ENCODE results near the gene PKD1L1. TPM values are rescaled to one million over a fixed set of nuclear protein-coding genes. Genes with fewer than 3 reads are reported as not detected.

The PKD1L1 gene
- total RNA-seq, 4 donors from 2014 or later: 0.11 to 2.6 TPM; not detected in 2

DNA sequence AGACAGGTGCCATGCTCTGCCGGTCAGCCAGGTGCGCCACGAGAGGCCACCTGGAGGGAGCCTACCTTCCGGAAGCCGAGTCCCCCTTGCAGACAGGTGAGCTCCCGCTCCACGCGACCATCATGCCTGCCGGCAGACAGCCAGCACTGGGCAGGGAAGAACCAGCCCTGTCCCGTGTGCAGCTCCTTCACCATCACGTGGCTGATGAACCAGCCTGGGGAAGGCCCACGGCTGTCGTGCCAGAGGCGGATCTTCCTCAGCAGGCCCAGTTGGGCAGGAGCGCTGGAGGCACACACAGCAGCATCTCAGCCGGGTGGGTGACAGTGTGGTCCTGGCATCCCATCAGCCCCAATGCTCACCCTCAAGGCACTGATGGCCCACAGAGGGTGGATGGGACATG lies 108.9 kb downstream of the PKD1L1 start:
- no peak for DNase-seq (ENCODE audit: low spot score in 2 of 2)
- TF ChIP-seq POLR2A (IDR thresholded peaks at IDR 0.05) (no peak), EP300 (IDR thresholded peaks at IDR 0.05) (no peak), POLR2AphosphoS5 (IDR thresholded peaks at IDR 0.05) (no peak)
- TF ChIP-seq, protein P1, sequence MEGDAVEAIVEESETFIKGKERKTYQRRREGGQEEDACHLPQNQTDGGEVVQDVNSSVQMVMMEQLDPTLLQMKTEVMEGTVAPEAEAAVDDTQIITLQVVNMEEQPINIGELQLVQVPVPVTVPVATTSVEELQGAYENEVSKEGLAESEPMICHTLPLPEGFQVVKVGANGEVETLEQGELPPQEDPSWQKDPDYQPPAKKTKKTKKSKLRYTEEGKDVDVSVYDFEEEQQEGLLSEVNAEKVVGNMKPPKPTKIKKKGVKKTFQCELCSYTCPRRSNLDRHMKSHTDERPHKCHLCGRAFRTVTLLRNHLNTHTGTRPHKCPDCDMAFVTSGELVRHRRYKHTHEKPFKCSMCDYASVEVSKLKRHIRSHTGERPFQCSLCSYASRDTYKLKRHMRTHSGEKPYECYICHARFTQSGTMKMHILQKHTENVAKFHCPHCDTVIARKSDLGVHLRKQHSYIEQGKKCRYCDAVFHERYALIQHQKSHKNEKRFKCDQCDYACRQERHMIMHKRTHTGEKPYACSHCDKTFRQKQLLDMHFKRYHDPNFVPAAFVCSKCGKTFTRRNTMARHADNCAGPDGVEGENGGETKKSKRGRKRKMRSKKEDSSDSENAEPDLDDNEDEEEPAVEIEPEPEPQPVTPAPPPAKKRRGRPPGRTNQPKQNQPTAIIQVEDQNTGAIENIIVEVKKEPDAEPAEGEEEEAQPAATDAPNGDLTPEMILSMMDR (IDR thresholded peaks at IDR 0.05): no peak
- Histone ChIP-seq H3K9me3 (no peaks in the 10 kb centered on the region), H3K27me3 (no peaks in the 10 kb centered on the region), H3K4me1 (no peaks in the 10 kb centered on the region), H3K4me3 (no peak overlapping the region), H3K27ac (no peak overlapping the region), H3K36me3 (no peaks in the 10 kb centered on the region)
- WGBS: 89% methylated on average over 13 of the region's 16 CpGs

DNA sequence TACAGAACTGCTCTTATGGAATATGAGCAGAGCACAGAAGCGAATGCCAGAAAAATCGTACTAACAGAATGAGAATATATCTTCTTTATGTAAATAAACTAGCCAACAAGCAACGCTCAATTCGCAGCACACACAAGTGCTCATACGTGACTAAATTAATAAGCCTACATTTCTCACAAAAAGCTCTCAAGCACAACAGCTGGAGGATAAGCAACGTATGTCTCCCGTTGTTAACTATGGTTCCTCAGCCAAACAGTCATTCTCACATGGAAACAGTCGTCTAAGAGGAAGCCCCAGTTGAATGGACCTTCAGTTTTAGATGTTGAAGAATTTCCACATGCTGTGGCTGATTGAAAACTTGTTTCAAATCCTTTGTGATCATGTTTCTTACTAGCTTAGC lies 110.4 kb downstream of the PKD1L1 start:
- DNase-seq (ENCODE audit: low spot score in 2 of 2): no peak
- no peaks in the 10 kb centered on the region for H3K36me3 ChIP-seq
- TF ChIP-seq, protein P1 (IDR thresholded peaks at IDR 0.05): no peak
- TF ChIP-seq POLR2A (IDR thresholded peaks at IDR 0.05) (no peak), POLR2AphosphoS5 (IDR thresholded peaks at IDR 0.05) (no peak), EP300 (IDR thresholded peaks at IDR 0.05) (no peak)
- no peaks in the 10 kb centered on the region for H3K27me3 ChIP-seq
- no peaks in the 10 kb centered on the region for H3K4me1 ChIP-seq
- H3K27ac ChIP-seq: no peak overlapping the region
- no peaks in the 10 kb centered on the region for H3K9me3 ChIP-seq
- H3K4me3 ChIP-seq: no peak overlapping the region
- 93% methylated on average over 8 of the region's 8 CpGs for WGBS

DNA sequence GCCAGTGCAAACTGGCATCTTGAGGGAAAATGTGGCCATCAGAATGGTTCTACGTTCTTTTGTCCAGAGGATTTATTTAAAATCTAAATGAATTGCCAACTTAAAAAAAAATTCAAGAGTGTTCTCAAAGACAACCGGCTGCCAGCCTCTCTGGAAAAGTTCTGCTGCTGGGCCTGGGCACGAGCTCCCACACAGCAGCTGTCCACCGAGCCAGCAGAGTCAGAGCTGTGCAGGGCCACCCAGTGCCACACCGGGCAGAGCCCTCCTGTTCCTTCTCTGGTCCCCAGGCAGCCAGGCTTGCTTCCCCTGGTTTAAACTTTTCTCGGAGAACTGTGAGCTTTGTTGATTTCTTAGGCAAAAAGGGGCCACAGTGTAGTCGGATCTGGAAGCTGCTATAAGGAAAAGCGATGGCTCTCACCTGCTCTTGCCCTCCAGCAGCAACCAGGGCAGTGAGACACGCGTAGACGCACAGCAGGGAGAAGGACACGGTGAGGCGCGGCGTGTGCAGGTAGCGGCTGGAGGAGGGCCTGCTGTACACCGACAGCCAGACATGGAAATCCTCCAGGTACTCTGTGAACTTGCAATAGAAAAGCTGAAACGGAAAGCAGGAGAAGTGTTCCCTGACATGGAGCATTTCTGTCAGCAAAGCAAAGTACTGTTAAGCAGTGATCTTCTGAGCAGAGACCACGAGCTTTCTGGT lies 111.6 kb downstream of the PKD1L1 start:
- Histone ChIP-seq H3K27me3 (no peaks in the 10 kb centered on the region), H3K36me3 (no peaks in the 10 kb centered on the region), H3K27ac (no peak overlapping the region), H3K4me1 (no peaks in the 10 kb centered on the region), H3K9me3 (no peaks in the 10 kb centered on the region), H3K4me3 (no peak overlapping the region)
- 88% methylated on average over 19 of the region's 19 CpGs for WGBS
- no peak for DNase-seq (ENCODE audit: low spot score in 2 of 2)
- no peak for TF ChIP-seq POLR2A (IDR thresholded peaks at IDR 0.05)
- no peak for TF ChIP-seq EP300 (IDR thresholded peaks at IDR 0.05)
- TF ChIP-seq, protein P1 (IDR thresholded peaks at IDR 0.05): no peak
- TF ChIP-seq POLR2AphosphoS5 (IDR thresholded peaks at IDR 0.05): no peak

DNA sequence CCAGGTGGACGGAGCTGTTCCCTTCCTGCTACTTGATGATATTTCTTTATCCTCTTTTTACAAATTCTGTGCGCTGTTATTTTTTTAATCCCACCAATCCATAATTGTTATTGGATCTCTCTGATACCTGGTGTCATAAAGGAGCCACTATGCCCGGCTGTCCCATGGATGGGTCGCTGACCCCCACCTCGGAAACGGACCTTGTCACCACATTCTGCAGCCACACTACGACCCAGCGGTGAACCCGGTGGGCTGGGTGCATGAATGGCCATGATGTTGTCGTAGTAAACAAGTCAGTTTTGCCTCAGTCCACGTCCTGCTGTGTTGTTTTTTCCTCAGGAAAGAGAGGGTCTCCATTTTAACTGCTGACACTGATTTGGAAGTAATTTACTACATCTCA lies 112.2 kb downstream of the PKD1L1 start:
- WGBS: 90% methylated on average over 11 of the region's 11 CpGs
- Histone ChIP-seq H3K9me3 (no peaks in the 10 kb centered on the region), H3K27ac (no peak overlapping the region), H3K27me3 (no peaks in the 10 kb centered on the region), H3K4me1 (no peaks in the 10 kb centered on the region), H3K4me3 (no peak overlapping the region), H3K36me3 (no peaks in the 10 kb centered on the region)
- TF ChIP-seq EP300 (IDR thresholded peaks at IDR 0.05): no peak
- no peak for TF ChIP-seq POLR2AphosphoS5 (IDR thresholded peaks at IDR 0.05)
- TF ChIP-seq, protein P1 (IDR thresholded peaks at IDR 0.05): no peak
- TF ChIP-seq POLR2A (IDR thresholded peaks at IDR 0.05): no peak
- no peak for DNase-seq (ENCODE audit: low spot score in 2 of 2)

DNA sequence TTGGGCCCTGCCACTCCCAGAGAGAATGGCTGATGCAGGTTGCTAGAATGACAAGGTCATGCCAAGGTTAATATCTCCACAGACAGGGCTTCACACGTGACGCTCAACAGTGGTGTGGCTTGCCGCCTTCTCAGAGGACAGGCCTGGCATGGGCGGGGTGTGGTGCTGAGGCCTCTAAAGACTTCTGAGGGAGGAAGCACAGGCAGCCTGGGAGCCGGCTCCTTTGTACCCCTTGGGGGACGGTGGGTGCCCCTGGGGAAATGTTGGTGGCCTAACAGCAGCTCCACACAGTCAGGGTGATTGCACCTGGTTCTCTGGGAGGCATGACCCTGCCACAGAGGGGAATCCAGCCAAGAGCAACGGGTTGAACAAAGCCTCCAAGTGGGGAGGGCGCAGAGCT lies 115.1 kb downstream of the PKD1L1 start:
- Histone ChIP-seq H3K27me3 (no peaks in the 10 kb centered on the region), H3K4me3 (no peak overlapping the region), H3K27ac (no peak overlapping the region), H3K9me3 (no peaks in the 10 kb centered on the region), H3K36me3 (no peaks in the 10 kb centered on the region), H3K4me1 (peaks cover 1% of the 10 kb centered on the region)
- DNase-seq (ENCODE audit: low spot score in 2 of 2): no peak
- 93% methylated on average over 4 of the region's 8 CpGs for WGBS
- TF ChIP-seq, protein P1 (IDR thresholded peaks at IDR 0.05): no peak
- TF ChIP-seq POLR2AphosphoS5 (IDR thresholded peaks at IDR 0.05): no peak
- TF ChIP-seq EP300 (IDR thresholded peaks at IDR 0.05): no peak
- TF ChIP-seq POLR2A (IDR thresholded peaks at IDR 0.05): no peak

All from suprapubic skin (tissue), 4 donors.